NCI-H345 (cell line): ENCODE measurements around the gene RAB7B.

ENCODE experiments used
- DNase-seq: peaks from one replicate; lab custom pipeline; 2025; lab: John Stamatoyannopoulos, UW

The RAB7B gene

DNA sequence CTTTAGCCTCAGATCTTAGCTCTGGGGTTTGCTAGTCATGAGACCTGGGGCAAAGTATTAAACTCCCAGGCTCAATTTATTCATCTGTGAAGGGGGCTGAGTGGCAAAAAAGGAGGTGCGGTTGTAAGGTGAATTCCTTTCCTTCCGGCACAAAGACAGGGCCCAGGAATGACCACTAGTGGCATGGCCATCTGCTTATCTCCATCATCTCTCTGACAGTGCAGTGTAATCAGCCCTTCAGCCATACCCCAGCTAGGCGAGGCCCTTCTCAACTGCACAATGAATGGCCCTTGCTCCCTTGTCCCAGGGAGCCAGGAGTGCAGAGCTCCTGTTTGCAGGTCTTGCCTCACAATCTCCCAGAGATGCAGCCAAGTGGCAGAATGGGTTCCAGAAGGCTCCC, 54.3 kb downstream of the RAB7B start:
- DNase-seq, result no peak

DNA sequence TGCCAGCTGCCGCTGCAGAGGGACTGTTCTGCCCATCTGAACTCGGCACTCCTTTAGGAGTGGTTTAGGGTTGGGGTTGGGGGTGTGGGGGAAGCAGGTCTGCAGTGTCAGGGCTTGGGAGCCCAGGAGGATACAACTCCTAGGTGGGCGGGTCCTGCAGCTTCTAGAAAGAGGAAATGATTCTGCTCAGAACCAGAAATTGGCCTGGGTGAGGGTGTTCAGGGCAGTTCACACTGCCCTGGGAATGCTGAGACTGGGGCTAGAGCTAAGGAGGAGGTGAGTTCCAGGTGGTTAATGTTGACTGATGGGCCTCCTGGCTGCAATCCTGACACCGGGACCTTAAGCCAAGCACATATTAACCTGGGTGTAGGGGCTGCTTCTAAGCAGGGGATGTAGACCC, 55.2 kb downstream of the RAB7B start:
- no peak for DNase-seq

DNA sequence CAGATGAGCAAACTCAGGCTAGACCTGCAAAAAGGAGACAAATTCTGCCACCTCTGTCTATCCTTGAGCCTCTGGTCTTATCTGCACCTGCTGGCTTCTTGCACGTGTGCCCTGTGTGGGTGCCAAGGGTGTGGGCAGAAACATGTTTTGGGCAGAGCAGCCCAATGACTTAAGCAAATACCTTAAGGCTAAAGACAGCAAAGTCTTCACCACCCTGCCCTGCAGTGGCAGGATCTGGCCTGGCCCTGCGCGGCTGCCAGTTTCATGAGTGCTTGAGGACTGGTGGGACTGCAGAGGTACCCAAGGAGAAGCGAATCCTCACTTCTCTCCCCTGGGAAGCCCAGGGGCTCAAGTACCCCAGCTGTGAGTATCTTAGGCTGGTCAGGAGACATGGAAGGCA, 56.2 kb downstream of the RAB7B start:
- no peak for DNase-seq

DNA sequence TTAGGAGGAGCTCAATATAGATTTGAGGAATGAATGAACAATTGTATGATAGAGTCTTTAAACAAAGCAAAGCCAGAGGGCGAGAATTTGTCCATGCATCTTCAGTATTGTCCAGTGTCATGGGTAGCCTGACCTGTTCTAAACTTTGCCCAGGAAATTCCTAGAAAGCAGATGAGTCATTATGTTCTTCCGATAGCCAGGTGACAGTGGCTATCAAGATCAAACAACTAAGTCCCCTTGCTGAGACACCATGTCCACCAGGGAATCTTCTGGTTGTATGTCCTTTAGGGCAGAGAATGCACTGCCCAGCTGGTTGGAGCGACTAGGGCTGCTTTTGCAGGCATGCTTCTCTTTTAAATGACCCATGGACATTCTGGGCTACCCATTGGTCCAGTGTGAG, 58.1 kb downstream of the RAB7B start:
- no peak for DNase-seq

DNA sequence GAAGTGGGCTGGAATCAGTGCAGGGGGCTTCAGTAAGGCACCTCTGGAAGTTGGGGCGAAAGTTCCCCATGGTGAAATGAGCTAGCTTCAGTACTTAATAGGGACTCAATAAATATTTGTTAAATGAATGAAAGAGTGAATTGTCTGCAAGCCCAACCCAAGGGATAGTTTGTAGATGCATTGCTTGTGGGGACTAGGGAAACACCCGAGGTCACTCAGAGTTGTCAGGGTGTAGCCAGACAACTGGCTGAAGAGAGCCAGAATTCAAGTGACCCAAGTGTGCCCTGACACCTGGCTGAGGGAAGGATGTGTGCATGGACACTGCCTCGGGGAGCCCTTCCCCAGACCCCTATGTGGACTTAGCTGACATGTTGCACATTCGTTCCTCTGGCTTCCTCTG, 58.7 kb downstream of the RAB7B start:
- no peak for DNase-seq

DNA sequence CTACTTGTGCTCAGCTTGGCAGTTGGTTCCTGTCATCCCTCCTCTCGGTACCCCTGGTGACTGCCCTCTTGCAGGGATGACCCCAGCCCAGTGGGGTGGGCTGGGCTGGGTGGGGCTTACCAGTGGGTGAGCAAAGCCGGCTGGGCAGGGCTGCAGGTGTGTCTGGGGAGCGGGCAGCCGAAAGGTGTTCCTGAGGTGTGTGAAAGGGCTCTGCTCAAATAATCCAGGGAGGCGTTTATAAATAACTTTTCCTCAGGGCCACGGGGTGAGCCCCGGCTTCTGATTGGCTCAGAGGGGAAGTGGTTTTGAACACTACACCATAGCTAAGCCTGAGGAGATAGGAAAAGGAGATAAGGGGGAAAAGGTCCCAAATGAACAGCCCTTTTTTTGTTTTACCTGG, 60.0 kb downstream of the RAB7B start, which contains the start of gene SLC26A9:
Gene SLC26A9, minus strand, starts transcription at position 212 of the 400 bp plus-strand sequence. CDS start 7,636 bp downstream, outside the sequence.
- no peak for DNase-seq

DNA sequence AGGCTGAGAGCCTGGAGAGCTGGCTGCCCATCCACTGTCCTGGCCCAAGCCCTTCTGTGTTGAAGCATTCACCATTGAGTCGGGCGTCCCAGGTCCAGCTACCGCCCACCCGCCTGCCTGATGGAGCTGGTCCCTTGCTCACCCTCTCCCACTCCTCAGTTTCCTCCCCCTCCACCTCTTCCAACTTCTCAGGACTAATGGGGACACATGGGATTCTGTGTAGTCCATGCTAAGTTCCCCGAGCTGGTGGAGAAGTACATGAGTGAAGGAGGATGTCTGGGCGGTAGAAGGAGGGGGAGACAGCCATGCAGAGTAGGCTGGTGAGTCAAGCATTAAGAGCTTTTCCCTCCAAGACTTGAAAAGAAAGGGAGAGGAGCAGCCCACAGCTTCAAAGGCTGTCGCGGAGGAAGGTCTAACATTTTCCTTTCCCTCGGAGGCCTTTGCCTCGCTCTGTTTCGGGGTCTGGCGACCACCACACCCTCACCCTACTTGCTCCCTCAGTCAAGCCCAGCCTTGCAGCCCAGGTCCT, 60.5 kb downstream of the RAB7B start:
- no peak for DNase-seq

DNA sequence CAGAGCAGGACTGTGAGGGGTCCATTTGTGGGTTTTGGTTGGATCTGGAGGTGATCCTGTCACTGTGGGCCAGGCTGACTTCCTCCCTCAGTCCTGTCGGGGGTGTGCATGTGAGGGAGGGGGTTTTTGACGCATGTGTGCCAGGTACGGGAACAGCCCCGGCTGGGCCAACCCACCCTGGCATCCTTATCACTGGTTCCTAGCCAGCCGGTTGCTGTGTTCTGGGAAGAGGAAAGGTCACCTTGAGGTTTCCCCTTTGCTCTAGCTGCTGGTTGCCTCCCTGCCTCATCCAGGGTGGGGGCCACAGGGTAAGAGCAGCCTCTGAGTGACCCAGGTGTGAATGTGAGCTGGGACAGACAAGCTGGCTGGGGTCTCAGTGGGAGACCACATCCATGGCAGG, 62.5 kb downstream of the RAB7B start:
- DNase-seq, result no peak

DNA sequence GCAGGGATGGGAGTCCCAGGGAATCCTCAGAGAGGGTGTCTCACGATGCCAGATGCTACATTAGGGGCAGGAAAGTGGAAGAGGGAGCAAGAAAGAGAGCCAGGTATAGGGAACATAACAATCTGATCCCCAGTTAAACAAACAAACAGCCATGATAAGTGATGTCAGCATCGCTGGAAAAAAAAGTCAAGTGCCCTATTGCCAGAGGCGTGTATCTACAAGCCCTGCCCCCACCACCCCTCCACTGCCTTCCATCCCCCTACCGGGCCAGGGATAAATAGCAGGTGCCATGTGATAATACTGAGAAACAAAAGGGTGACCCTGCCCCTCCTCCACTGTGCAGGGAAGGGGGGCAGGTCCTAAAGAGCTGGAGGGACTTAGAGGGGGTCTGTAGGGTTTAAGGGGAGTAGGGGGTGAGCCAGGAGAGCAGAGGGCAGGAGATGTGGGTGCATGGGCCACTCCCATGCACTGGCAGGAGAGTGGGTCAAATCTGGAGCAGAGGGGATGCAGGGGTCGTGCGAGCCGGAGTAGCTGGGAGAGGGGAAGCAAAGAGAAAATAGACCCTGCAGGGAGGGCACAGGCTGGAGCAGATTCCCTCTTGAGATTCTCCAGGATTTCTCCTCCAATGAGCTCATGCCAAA, 63.4 kb downstream of the RAB7B start:
- peak; percentile 93 for DNase-seq

DNA sequence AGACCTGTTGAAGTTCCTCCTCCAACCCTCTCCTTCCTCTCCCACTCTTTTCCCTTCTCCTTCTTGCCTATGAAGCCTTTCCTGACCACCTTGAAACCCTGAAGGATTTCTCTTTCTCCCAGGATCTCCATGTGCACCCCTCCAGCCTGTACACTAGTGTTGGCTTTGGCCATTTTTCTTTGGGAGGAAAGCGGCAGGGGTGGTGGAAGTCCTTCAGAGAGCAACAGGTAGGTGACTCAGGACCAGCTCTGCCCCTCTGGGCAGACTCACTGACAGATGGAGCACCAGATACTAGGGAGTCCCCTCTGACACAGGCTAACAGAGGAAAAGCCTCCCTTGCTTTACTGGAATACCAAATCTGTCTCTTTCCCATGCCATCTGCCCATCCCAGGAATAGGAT, 64.5 kb downstream of the RAB7B start:
- DNase-seq, result no peak

DNA sequence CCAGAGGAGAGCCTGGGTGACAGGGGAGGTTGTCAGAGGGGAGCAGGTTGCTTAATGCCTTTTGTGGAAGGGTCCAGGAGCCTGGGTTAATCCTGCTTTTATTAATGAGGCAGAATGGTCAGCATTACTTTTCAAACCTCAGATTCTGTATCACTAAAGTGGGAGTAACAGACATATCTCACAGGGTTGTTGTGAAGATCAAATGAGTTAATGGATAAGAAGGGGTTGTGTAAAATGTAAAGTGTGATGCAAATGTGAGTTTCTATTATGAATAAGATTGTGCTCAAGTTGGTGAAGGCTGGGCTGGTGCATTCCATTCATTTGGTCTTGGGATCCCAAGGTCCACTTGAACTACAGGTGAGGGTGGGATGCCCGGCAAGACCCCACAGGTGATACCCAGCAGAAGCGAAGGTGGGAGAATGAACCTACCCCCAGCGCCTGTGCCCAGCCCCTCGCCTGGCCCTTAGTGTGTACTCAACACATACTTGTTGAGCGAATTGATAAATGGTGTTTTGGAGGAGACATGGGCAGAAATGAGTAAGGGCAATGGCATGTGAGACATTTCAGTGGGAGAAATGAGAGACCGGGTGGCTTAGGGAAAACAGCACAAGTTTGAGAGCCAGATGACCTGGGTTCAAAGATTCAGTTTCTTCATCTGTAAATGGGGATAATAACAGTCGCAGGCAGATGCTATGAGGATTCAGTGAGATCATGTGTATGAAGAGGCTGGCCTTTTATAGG, 66.2 kb downstream of the RAB7B start:
- DNase-seq, result no peak

DNA sequence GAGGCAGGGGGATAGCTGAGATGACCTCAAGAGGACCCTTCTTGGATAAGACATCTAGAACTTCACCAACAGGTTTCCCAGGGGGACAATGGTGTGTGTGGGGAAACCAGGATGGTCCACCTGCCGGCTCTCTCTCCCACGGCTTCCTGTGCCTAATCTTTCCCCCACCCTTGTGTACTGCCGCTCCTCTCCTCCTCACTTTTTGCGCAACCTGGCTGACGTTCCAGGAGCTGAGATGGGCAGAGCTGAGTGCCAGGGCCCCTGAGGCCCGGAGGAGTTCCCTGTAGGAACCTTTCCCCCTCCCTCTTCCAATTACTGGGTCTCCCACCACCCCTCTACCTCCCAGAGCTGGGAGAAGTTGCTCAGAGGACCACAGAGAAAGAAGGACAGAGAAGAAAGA, 66.9 kb downstream of the RAB7B start:
- DNase-seq, result no peak

DNA sequence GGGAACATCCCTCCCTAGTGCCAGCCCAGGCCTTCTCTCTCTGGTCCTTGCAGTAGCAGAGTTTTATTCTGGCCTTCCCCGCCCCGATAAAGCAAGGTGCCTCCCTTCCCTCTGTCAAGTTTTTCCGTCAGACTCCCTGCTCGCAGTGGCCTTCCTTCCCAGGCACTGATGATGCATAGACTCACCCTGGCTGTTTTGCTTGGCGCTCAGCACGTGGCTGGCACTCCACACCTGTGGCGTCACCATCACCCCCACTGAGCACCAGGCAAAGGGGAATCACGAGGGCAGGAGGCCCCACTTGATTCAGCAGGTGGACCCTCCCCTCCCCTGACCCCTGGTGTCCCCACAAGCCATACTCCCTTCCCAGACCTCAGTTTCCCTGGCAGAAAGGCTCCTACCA, 67.3 kb downstream of the RAB7B start:
- no peak for DNase-seq

DNA sequence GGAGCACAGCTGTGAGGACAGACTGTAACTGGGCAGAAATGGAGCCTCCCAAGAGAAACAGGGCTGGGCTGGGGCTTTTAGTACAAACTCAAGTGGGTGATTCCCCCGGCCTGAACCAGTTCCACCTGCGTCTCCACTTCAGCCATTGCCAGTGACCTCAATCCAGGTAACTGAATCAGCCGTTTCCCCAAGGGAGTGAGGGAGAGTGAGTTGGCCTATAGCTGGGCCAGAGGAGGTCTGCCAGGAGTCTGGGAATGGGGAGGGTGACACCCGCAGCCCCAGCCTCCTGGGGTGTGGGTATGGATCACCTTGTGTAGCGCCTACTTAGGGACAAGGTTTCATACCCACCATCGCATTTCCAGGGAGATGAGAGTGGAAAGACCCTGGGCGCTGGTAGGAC, 68.4 kb downstream of the RAB7B start:
- no peak for DNase-seq

DNA sequence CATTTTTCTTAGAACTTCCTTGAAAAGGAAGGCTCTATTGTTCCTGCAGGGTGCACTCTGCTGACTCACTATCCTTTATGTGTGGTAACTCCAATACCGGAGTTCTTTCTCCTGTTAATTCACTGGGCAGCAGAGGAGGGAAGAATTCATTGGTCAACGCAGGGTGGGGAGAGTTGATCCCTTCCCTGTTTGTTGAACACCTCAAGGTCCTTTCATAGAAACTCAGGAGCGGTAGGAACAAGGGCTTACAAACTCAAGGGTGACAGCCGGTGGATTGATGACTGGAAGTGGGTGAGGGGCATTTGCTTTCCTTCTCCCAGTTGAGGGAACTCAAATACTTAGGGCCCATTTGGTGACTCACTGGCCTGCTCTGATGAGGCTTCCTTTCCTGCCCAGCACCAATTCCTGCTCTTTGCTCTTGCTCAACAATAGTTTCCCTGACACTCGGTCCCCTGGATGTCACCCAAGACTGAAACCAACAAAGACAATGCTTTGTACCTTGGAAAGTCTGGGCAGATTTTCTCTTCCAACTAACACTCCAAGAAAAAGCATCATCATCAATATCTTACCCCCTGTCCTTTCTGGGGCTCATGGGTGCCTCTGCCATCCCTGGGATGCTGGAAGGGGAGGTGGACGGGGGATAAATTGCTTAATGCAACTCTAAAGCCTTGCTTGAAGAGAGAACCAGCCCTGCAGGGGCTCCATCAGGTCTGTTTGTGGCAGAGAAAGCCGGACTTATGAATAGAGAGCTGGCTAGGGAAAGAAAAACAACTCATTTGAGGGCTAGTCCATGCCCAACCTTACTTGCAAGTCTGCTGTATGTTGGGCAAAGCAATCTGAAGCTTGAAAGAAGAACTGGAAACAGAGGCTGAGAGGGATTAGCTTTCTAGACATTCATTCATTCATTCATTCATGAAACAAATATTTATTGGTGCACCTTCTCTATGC, 69.2 kb downstream of the RAB7B start:
- no peak for DNase-seq

DNA sequence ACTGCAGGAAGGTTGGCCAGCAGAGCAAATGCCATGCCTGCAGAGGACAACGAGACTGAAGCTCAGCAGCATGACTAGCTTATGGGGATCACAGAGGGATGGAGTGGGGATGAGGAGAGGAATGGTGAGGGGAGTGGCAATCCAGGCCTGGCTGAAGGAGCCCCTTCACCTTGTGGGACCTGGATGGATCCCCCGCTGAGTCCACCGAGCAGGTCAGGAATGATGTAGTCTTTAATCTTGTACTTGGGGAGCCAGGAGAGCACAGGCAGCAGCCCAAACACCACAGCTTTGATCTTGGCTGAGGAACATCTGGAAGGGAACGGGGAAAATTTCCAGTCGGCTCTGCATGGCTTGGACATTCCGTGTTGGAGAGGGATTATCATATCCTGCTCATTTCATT, 70.4 kb downstream of the RAB7B start:
- no peak for DNase-seq

DNA sequence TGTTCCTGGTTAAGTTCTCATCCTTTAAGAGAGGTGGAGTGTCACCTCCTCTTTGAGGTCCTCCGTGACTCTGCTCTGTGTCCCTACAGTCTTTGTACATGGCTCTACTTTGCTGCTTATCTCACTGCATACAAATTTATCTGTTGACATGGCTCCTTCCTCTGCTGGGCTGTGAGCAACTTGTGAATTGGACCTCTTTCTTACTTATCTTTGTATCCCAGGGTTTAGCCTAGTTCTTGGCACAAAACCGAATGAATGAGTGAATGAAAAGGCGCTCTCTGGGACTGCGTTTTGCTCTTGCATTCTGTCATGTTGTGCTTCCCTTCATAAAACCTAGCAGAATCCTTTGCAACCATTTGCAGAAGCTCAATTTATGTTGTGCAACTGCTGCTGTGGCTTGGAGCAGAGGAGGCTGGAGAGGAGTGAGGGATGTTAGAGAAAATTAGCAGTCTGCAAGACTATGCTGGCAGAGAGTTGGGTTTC, 72.4 kb downstream of the RAB7B start:
- DNase-seq, result no peak

DNA sequence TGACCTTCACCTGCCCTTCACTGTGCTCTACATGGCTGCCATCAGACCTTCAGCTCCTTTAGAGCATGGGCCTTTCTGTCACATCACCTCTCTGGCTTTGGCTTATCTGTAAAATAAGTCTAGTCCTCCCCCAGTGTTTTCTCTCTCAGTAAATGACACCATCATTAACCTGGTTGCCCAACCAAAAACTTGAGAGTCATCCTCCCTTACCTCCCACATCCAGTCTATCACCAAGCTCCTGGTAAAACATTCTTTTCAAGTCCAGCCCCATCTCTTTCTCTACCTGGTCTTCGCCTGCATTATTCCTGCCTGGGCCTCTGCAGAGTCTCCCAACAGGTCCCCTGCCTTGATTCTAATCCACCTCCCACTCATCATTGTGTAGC, 73.0 kb downstream of the RAB7B start:
- DNase-seq, result no peak

DNA sequence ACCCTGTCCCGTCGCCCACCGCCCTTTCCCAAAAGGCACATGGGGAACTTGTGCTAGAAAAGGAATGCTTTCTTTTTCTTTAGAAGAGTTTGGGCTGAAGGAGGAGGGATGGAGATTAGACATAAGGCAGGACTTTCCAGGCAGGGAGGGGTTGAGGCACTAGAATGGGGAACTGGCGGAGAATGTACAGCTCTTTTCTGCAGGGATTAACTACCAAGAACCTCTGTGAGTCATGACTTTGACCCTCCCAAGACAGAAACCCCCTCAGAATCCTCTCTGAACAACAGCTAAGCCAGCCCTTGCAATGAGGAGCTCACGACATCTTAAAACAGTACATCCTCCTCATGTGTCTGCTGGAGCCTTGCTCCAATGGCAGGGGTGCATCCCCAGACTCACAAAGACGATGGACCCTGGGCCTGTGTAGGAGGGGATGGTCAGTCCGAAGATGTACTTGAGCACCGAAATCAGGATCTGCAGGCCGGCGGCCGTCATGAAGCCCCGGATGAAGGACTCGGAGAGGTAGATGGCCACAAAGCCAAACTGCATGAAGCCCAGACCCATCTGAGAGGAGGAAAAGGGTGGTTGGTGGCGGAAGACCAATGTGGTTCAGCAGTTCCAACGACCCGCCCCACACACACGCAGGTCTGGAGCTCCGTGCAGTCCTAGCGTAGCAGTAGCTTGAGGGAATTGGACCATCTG, 73.5 kb downstream of the RAB7B start:
- DNase-seq, result no peak

DNA sequence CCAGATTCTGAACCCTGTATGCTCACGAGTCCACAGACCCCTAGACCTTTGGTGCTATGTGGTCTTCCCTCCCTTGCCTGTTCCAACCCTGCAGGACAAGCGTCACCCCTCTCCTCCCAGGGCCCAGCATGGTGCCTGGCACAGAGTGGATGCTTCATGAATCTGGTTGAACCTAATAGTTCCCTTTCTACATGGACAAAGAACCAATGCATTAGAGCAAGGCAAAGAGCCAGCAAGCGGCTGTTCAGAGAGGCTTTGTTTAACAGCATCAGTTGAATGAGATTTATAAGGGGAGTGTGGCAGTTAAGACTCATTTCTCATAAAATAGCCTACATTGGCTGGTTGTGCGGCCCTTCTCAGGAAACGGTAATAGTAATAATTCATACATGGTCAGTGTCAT, 74.9 kb downstream of the RAB7B start:
- peak; percentile 61 for DNase-seq

DNA sequence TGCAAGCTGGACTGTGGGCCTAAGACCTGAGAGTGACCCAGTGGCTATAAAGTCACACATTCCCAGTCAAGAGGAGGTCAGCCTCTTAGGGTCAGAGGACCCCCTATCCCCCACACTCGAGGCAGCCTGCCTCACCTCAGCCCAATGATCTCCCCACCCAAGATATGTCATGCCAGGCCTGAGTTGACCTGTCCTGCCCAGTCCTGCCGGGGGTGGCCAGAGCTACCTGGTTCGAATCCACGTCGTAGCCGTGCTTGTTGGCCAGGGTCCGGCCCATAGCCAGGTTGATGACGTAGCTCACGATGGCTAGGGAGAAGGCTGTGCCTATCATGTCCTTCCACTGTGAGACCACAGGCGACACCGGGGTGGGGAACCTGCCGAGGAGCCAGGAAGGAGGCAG, 75.5 kb downstream of the RAB7B start:
- DNase-seq, result no peak

DNA sequence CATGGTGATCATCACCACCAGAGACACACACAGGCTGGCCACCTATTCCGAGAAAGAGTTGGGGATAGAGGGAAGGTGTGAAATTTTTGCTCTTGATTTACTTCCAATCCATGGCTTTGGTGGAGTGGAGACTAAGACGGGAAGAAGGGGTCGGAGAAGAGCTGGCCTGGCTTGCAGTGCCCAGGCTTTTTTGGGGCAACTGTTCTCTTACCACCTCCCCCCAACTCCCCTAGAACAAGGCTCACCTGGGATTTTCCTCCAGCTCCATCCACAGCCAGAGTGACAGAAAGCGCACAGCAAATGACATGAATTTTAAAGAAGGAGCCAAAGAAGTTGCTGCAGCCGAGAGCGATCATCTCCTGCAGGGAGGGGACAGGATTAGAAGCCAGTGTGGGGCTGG, 75.9 kb downstream of the RAB7B start:
- no peak for DNase-seq
